GM18873 (cell line): ENCODE measurements around the gene C19orf47.
"Not testable (repeated sequence)": the region's sequence is repeated elsewhere in the genome, so short reads cannot be mapped to it uniquely, and the experiment has no call there.

Experiments
- ATAC-seq: cut with Tn5 transposase; IDR thresholded peaks from one replicate; pipeline ENCODE4 v1.9.1; 2021; ENCODE audit warnings: mild to moderate bottlenecking, moderate library complexity, moderate number of reproducible peaks; ENCODE audit not compliant: unreplicated experiment, low FRiP score

Gene C19orf47

GRCh38 chr19:40377876-40378385, 29.7 kb upstream of the C19orf47 start:
- ATAC-seq, result no peak

- no peak for ATAC-seq
Observed at GRCh38 chr19:40376286-40376862, 28.2 kb upstream of the C19orf47 start.

GRCh38 chr19:40374084-40374483, 25.9 kb upstream of the C19orf47 start:
- no peak for ATAC-seq

GRCh38 chr19:40371802-40372122, 23.6 kb upstream of the C19orf47 start:
- ATAC-seq, result no peak

- ATAC-seq, result no peak
Observed at GRCh38 chr19:40370997-40371801, 23.0 kb upstream of the C19orf47 start.

- ATAC-seq, result not testable (repeated sequence)
Observed at GRCh38 chr19:40370253-40370652, 22.1 kb upstream of the C19orf47 start.

GRCh38 chr19:40369797-40370196, 21.6 kb upstream of the C19orf47 start:
- no peak for ATAC-seq

- no peak for ATAC-seq
Observed at GRCh38 chr19:40367577-40368434, 19.6 kb upstream of the C19orf47 start.

GRCh38 chr19:40366697-40367561, 18.7 kb upstream of the C19orf47 start:
- no peak for ATAC-seq

- ATAC-seq, result no peak
Observed at GRCh38 chr19:40365613-40366401, 17.6 kb upstream of the C19orf47 start.

GRCh38 chr19:40365010-40365409, 16.8 kb upstream of the C19orf47 start:
- ATAC-seq, result no peak

- no peak for ATAC-seq
Observed at GRCh38 chr19:40363069-40363468, 14.9 kb upstream of the C19orf47 start.

- no peak for ATAC-seq
Observed at GRCh38 chr19:40362160-40362559, 14.0 kb upstream of the C19orf47 start.

- no peak for ATAC-seq
Observed at GRCh38 chr19:40360708-40361241, 12.6 kb upstream of the C19orf47 start.

- no peak for ATAC-seq
Observed at GRCh38 chr19:40360020-40360707, 12.0 kb upstream of the C19orf47 start.

- no peak for ATAC-seq
Observed at GRCh38 chr19:40358773-40359172, 10.6 kb upstream of the C19orf47 start.

GRCh38 chr19:40357640-40358039, 9.4 kb upstream of the C19orf47 start:
- ATAC-seq, result no peak
